ENCODE data around the gene SLC4A4. TPM values are rescaled to one million over a fixed set of nuclear protein-coding genes. Genes with fewer than 3 reads are reported as not detected.

The SLC4A4 gene
- total RNA-seq, 2 experiments from 2014 or later, result 0.08 to 0.14 TPM

- CTCF ChIA-PET, result no interaction called here
- H3K27ac ChIP-seq (ENCODE audit: low read depth in 1 of 2, low read length in 2 of 2), result no peak overlapping the region
These were observed 221.2 kb downstream of the SLC4A4 start for GRCh38 chr4:71559957-71560571.

GRCh38 chr4:71564775-71565174 lies 226.0 kb downstream of the SLC4A4 start:
- Mint-ChIP-seq H3K27ac (no peak overlapping the region), H3K36me3 (ENCODE audit: low read depth) (no peaks in the 10 kb centered on the region), H3K4me1 (ENCODE audit: low read depth) (no peaks in the 10 kb centered on the region), H3K4me3 (no peak overlapping the region), H3K27me3 (no peaks in the 10 kb centered on the region), H3K9me3 (no peaks in the 10 kb centered on the region)
- H3K27me3 ChIP-seq (ENCODE audit: control insufficient read depth in 1 of 2, insufficient read depth in 2 of 2, low read length in 2 of 2), result no peaks in the 10 kb centered on the region
- no peaks in the 10 kb centered on the region for H3K4me1 ChIP-seq (ENCODE audit: insufficient read depth, low read length)
- intact Hi-C loops (cut with DNase I, micrococcal nuclease), result no loop called here
- H3K9me3 ChIP-seq (ENCODE audit: control insufficient read depth in 1 of 2, insufficient read depth in 1 of 2, low read length in 2 of 2), result no peaks in the 10 kb centered on the region
- H3K36me3 ChIP-seq (ENCODE audit: insufficient read depth, low read length), result no peaks in the 10 kb centered on the region
- no peak overlapping the region for H3K4me3 ChIP-seq (ENCODE audit: low read length)
- CTCF ChIA-PET, result no interaction called here
- no peak overlapping the region for H3K27ac ChIP-seq (ENCODE audit: low read depth in 1 of 2, low read length in 2 of 2)
- TF ChIP-seq, protein P1, sequence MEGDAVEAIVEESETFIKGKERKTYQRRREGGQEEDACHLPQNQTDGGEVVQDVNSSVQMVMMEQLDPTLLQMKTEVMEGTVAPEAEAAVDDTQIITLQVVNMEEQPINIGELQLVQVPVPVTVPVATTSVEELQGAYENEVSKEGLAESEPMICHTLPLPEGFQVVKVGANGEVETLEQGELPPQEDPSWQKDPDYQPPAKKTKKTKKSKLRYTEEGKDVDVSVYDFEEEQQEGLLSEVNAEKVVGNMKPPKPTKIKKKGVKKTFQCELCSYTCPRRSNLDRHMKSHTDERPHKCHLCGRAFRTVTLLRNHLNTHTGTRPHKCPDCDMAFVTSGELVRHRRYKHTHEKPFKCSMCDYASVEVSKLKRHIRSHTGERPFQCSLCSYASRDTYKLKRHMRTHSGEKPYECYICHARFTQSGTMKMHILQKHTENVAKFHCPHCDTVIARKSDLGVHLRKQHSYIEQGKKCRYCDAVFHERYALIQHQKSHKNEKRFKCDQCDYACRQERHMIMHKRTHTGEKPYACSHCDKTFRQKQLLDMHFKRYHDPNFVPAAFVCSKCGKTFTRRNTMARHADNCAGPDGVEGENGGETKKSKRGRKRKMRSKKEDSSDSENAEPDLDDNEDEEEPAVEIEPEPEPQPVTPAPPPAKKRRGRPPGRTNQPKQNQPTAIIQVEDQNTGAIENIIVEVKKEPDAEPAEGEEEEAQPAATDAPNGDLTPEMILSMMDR (IDR thresholded peaks at IDR 0.05), result no peak
- ATAC-seq (ENCODE audit: poor library complexity), result no peak
- POLR2A ChIA-PET, result no interaction called here
- no peak for DNase-seq

More at GRCh38 chr4:71559957-71560571, 221.2 kb downstream of the SLC4A4 start:
- ATAC-seq (ENCODE audit: poor library complexity) (no peak), DNase-seq (no peak)
- Mint-ChIP-seq H3K9me3 (no peaks in the 10 kb centered on the region), H3K4me1 (ENCODE audit: low read depth) (no peaks in the 10 kb centered on the region), H3K27me3 (no peaks in the 10 kb centered on the region), H3K4me3 (no peak overlapping the region), H3K27ac (no peak overlapping the region), H3K36me3 (ENCODE audit: low read depth) (no peaks in the 10 kb centered on the region)
- Histone ChIP-seq H3K4me1 (ENCODE audit: insufficient read depth, low read length) (no peaks in the 10 kb centered on the region), H3K9me3 (ENCODE audit: control insufficient read depth in 1 of 2, insufficient read depth in 1 of 2, low read length in 2 of 2) (no peaks in the 10 kb centered on the region), H3K4me3 (ENCODE audit: low read length) (no peak overlapping the region), H3K36me3 (ENCODE audit: insufficient read depth, low read length) (no peaks in the 10 kb centered on the region), H3K27me3 (ENCODE audit: control insufficient read depth in 1 of 2, insufficient read depth in 2 of 2, low read length in 2 of 2) (no peaks in the 10 kb centered on the region)
- TF ChIP-seq, protein P1 (IDR thresholded peaks at IDR 0.05), result no peak
- POLR2A ChIA-PET, result no interaction called here
- intact Hi-C loops (cut with DNase I, micrococcal nuclease), result no loop called here

DNA sequence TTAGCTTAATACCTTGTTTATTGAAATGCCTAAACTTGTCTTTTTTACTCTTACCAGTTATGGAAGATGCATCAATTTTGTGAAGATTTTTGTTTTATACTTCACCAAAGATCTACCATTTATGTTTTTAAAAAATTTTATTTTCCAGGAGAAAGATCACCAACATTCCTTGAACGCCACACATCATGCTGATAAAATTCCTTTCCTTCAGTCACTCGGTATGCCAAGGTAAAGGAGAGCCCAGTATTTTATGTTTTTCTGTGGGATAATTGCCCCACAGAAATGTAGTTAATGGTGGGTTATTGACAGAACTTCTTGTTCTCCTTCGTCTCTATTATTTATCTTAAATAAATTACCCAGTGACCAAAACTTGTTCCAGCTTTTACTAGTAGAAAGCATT lies 228.0 kb downstream of the SLC4A4 start:
- no peaks in the 10 kb centered on the region for H3K36me3 ChIP-seq (ENCODE audit: insufficient read depth, low read length)
- Mint-ChIP-seq H3K4me1 (ENCODE audit: low read depth) (no peaks in the 10 kb centered on the region), H3K27me3 (no peaks in the 10 kb centered on the region), H3K9me3 (no peaks in the 10 kb centered on the region), H3K27ac (no peak overlapping the region), H3K4me3 (no peak overlapping the region), H3K36me3 (ENCODE audit: low read depth) (no peaks in the 10 kb centered on the region)
- ChIA-PET CTCF (no interaction called here), POLR2A (no interaction called here)
- no peak for ATAC-seq (ENCODE audit: poor library complexity)
- TF ChIP-seq, protein P1 (IDR thresholded peaks at IDR 0.05), result no peak
- no peaks in the 10 kb centered on the region for H3K9me3 ChIP-seq (ENCODE audit: control insufficient read depth in 1 of 2, insufficient read depth in 1 of 2, low read length in 2 of 2)
- DNase-seq, result no peak
- intact Hi-C loops (cut with DNase I, micrococcal nuclease), result no loop called here
- H3K27me3 ChIP-seq (ENCODE audit: control insufficient read depth in 1 of 2, insufficient read depth in 2 of 2, low read length in 2 of 2), result no peaks in the 10 kb centered on the region
- no peak overlapping the region for H3K27ac ChIP-seq (ENCODE audit: low read depth in 1 of 2, low read length in 2 of 2)
- H3K4me1 ChIP-seq (ENCODE audit: insufficient read depth, low read length), result no peaks in the 10 kb centered on the region
- H3K4me3 ChIP-seq (ENCODE audit: low read length), result no peak overlapping the region

All from CD4-positive, alpha-beta T cell (primary cell).